ENCODE measurements around the gene DUSP7.

DNA sequence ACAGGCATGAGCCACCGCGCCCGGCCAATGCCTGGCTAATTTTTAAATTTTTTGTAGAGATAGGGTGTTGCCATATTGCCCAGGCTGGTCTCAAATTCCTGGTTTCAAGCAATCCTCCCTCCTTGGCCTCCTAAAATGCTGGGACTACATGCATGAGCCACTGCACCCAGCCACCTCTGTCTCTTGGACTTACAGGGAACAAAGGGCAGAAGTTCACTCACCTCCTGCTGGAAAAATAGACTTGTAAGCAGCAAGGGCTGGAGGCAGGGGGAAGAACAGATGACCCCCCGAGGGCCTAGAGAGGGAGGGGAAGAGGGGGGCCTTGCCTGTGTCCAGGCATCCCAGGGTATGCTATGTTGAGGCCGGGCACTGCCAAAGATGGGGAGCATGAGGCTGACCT is 22.2 kb downstream of the DUSP7 start:
- no peak for TF ChIP-seq POLR2A (IDR thresholded peaks at IDR 0.05; ENCODE audit: low read depth, low read length)
- TF ChIP-seq TAF1 (IDR thresholded peaks at IDR 0.05; ENCODE audit: borderline replicate concordance, low read depth, low read length) = no peak
- no peak for TF ChIP-seq POLR2AphosphoS5 (IDR thresholded peaks at IDR 0.05; ENCODE audit: low read depth, low read length)
